Activated T-helper 1 cell treated with anti-CD3 and anti-CD28 coated beads, Interleukin-12 subunit alpha, Interleukin-12 subunit beta, Interleukin-2, Interleukin-4 antibody, amounts not matched to agents 30 ng/mL and 10 ng/mL and 1 ng/mL, durations not matched to agents 14 hours and 24 hours and 36 hours (primary cell): ENCODE measurements around the gene GLTPD2. TPM values are rescaled to one million over a fixed set of nuclear protein-coding genes. Genes with fewer than 3 reads are reported as not detected.

Source experiments
- DNase-seq: peaks from one replicate; pipeline ENCODE4 v3.0.0; 2021; ENCODE audit warnings: low spot score
- H3K27ac Mint-ChIP-seq: one replicate; pipeline ENCODE4 v1.8.0; 2021; ENCODE audit warnings: mild to moderate bottlenecking, mixed read lengths
- H3K27me3 Mint-ChIP-seq: one replicate; pipeline ENCODE4 v1.8.0; 2022; ENCODE audit warnings: mild to moderate bottlenecking, moderate library complexity, mixed read lengths; ENCODE audit not compliant: insufficient read depth
- H3K36me3 Mint-ChIP-seq: one replicate; pipeline ENCODE4 v1.8.0; 2021; ENCODE audit warnings: low read depth, mixed read lengths
- H3K4me1 Mint-ChIP-seq: one replicate; pipeline ENCODE4 v1.8.0; 2021; ENCODE audit warnings: low read depth, mixed read lengths
- H3K4me3 Mint-ChIP-seq: one replicate; pipeline ENCODE4 v1.8.0; 2021; ENCODE audit warnings: mild to moderate bottlenecking, moderate library complexity, mixed read lengths
- H3K9me3 Mint-ChIP-seq: one replicate; pipeline ENCODE4 v1.8.0; 2021; ENCODE audit warnings: mixed read lengths
- intact Hi-C: fragments of 100-400 bp; cut with micrococcal nuclease; formaldehyde crosslinking; loops from one replicate; pipeline ENCODE4 v1.15.1; 2024
- total RNA-seq: library from RNA; stranded (reverse); gene quantifications from 2 replicates; pipeline ENCODE4 v1.2.3, GENCODE V29; 2022

The GLTPD2 gene
- total RNA-seq, 1 donor from 2014 or later, result not detected

DNA sequence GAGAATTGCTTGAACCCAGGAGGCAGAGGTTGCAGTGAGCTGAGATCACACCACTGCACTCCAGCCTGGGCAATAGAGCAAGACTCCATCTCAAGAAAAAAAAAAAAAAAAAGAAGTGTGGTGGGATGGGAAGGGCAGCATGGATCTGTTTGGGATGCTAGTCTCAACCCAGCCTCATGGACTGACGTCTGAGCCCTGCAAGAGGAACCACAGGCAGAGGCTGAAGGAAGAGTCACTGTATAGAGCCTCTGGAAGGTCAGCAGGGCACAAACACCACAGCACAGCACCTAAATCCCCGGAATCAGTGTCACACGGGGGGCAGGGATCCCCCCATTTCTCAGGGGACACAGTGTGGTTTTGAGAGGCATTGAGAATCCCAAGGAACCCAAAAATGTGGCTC, 38.2 kb upstream of the GLTPD2 start:
- Mint-ChIP-seq H3K36me3 (no peaks in the 10 kb centered on the region), H3K9me3 (no peaks in the 10 kb centered on the region), H3K4me3 (no peak overlapping the region), H3K27ac (no peak overlapping the region), H3K4me1 (peaks cover 21% of the 10 kb centered on the region), H3K27me3 (peaks cover 17% of the 10 kb centered on the region)
- no peak for DNase-seq
- intact Hi-C loops, result no loop called here

- no peak overlapping the region for H3K27ac Mint-ChIP-seq
- no peak for DNase-seq
- no peaks in the 10 kb centered on the region for H3K36me3 Mint-ChIP-seq
- H3K4me3 Mint-ChIP-seq, result no peak overlapping the region
- peaks cover 16% of the 10 kb centered on the region for H3K4me1 Mint-ChIP-seq
- intact Hi-C loops, result no loop called here
- H3K27me3 Mint-ChIP-seq, result peaks cover 17% of the 10 kb centered on the region
- no peaks in the 10 kb centered on the region for H3K9me3 Mint-ChIP-seq
Observed at GRCh38 chr17:4751932-4752331, 36.8 kb upstream of the GLTPD2 start.

- H3K4me3 Mint-ChIP-seq, result no peak overlapping the region
- peaks cover 6% of the 10 kb centered on the region for H3K4me1 Mint-ChIP-seq
- H3K9me3 Mint-ChIP-seq, result no peaks in the 10 kb centered on the region
- no peak for DNase-seq
- peaks cover 26% of the 10 kb centered on the region for H3K27me3 Mint-ChIP-seq
- no peaks in the 10 kb centered on the region for H3K36me3 Mint-ChIP-seq
- no peak overlapping the region for H3K27ac Mint-ChIP-seq
- intact Hi-C loops, result no loop called here
Observed at GRCh38 chr17:4753392-4753791, 35.4 kb upstream of the GLTPD2 start.

- no peak overlapping the region for H3K27ac Mint-ChIP-seq
- peaks cover 13% of the 10 kb centered on the region for H3K27me3 Mint-ChIP-seq
- H3K4me3 Mint-ChIP-seq, result no peak overlapping the region
- DNase-seq, result no peak
- H3K9me3 Mint-ChIP-seq, result no peaks in the 10 kb centered on the region
- H3K36me3 Mint-ChIP-seq, result no peaks in the 10 kb centered on the region
- intact Hi-C loops, result no loop called here
- H3K4me1 Mint-ChIP-seq, result no peaks in the 10 kb centered on the region
Observed at GRCh38 chr17:4759776-4760236, 29.0 kb upstream of the GLTPD2 start.

- intact Hi-C loops, result no loop called here
- Mint-ChIP-seq H3K9me3 (no peaks in the 10 kb centered on the region), H3K36me3 (no peaks in the 10 kb centered on the region), H3K27ac (no peak overlapping the region), H3K4me3 (no peak overlapping the region), H3K4me1 (no peaks in the 10 kb centered on the region), H3K27me3 (peaks cover 4% of the 10 kb centered on the region)
- DNase-seq, result no peak
Observed at GRCh38 chr17:4764595-4764994, 24.2 kb upstream of the GLTPD2 start.

- H3K4me3 Mint-ChIP-seq, result no peak overlapping the region
- no peak overlapping the region for H3K27ac Mint-ChIP-seq
- no peak for DNase-seq
- H3K9me3 Mint-ChIP-seq, result no peaks in the 10 kb centered on the region
- peaks cover 7% of the 10 kb centered on the region for H3K27me3 Mint-ChIP-seq
- intact Hi-C loops, result no loop called here
- H3K4me1 Mint-ChIP-seq, result peaks cover 5% of the 10 kb centered on the region
- no peaks in the 10 kb centered on the region for H3K36me3 Mint-ChIP-seq
Observed at GRCh38 chr17:4766201-4766600, 22.6 kb upstream of the GLTPD2 start.

DNA sequence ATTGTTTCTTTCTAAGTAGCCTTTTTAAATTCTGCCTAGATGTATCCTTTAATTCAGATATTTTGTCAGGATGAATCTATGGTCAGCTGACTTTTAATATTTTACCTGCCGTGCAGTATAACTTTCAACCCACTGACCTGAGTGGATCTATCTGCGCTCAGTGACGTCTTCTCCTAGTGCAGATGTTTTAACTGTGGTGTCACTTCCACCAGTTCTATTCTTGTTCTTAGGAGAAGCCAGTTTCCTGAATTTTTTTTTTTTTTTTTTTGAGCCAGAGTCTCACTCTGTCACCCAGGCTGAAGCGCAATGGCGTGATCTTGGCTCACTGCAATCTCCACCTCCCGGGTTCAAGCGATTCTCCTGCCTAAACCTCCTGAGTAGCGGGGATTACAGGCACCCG, 22.0 kb upstream of the GLTPD2 start:
- no peaks in the 10 kb centered on the region for H3K9me3 Mint-ChIP-seq
- H3K4me1 Mint-ChIP-seq, result peaks cover 10% of the 10 kb centered on the region
- no peak for DNase-seq

DNA sequence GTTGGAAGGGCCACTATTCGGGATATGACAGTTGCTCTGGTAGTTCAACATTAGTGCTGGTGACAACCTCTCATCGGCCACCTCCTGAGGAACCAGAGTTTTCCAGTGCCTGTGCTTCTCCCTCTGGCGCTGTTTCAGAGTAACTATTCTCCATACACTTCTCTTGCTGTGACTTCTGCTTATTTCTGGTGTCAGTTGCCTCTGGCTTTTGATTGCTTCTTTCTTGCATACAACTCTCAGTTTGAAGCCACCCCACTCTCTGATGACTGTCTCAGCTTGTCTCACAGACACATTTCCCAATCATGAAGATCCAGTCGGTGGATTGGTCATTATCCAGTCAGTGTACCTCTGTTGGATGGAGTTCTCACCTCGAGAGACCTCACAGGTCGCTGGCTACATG, 20.5 kb upstream of the GLTPD2 start:
- DNase-seq, result no peak
- no peaks in the 10 kb centered on the region for H3K9me3 Mint-ChIP-seq
- peaks cover 15% of the 10 kb centered on the region for H3K27me3 Mint-ChIP-seq
- peaks cover 13% of the 10 kb centered on the region for H3K4me1 Mint-ChIP-seq
- no peaks in the 10 kb centered on the region for H3K36me3 Mint-ChIP-seq
- H3K27ac Mint-ChIP-seq, result no peak overlapping the region
- H3K4me3 Mint-ChIP-seq, result no peak overlapping the region
- intact Hi-C loops, result no loop called here

More for the DNA sequence above, 22.0 kb upstream of the GLTPD2 start:
- intact Hi-C loops, result no loop called here
- Mint-ChIP-seq H3K36me3 (no peaks in the 10 kb centered on the region), H3K27ac (no peak overlapping the region), H3K4me3 (no peak overlapping the region), H3K27me3 (peaks cover 11% of the 10 kb centered on the region)

GRCh38 chr17:4769628-4770027, 19.1 kb upstream of the GLTPD2 start:
- H3K4me1 Mint-ChIP-seq, result peaks cover 13% of the 10 kb centered on the region
- H3K36me3 Mint-ChIP-seq, result no peaks in the 10 kb centered on the region
- no peak overlapping the region for H3K27ac Mint-ChIP-seq

DNA sequence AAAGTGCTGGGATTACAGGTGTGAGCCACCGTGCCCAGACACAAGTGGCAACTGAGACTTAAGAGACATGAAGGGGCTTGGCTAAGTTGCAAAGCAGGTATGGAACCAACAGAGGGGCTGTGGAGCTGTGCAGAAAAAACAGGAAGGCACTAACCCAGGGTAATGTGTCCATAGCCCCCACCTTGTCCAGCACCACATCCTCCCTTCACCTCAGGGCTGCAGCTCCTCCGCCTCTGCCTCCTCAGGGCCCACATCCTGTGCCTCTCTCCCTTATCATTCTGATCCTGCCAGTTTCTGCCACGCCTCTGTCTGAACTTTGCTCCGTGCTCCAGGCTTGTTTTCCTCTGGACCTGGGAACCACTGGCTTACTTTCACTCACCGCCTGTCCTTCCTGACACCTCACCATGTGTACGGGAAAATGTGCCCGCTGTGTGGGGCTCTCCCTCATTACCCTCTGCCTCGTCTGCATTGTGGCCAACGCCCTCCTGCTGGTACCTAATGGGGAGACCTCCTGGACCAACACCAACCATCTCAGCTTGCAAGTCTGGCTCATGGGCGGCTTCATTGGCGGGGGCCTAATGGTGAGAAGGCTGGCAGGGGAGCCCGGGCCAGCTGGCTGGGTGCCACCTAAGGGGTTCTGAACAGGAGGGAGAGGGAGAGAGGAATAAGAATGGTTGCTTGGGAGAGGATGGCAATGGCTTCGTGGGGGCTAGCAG, 17.1 kb upstream of the GLTPD2 start, which contains the start of gene TM4SF5:
TM4SF5 (plus strand) TSS at position 368 of the 716 bp plus-strand sequence; CDS start at position 405, 37 bp downstream.
- Mint-ChIP-seq H3K36me3 (no peaks in the 10 kb centered on the region), H3K9me3 (no peaks in the 10 kb centered on the region), H3K4me3 (no peak within 1 kb of the TSS), H3K4me1 (peaks cover 13% of the 10 kb centered on the region), H3K27ac (no peak within 1 kb of the TSS), H3K27me3 (peaks cover 25% of the 10 kb centered on the region)
- intact Hi-C loops, result no loop called here
- DNase-seq, result no peak

More at GRCh38 chr17:4769628-4770027, 19.1 kb upstream of the GLTPD2 start:
- Mint-ChIP-seq H3K4me3 (no peak overlapping the region), H3K27me3 (peaks cover 25% of the 10 kb centered on the region), H3K9me3 (no peaks in the 10 kb centered on the region)
- DNase-seq, result no peak
- intact Hi-C loops, result no loop called here

- no peak for DNase-seq
- intact Hi-C loops, result no loop called here
- Mint-ChIP-seq H3K36me3 (no peaks in the 10 kb centered on the region), H3K9me3 (no peaks in the 10 kb centered on the region), H3K27ac (no peak overlapping the region), H3K4me3 (no peak overlapping the region), H3K27me3 (peaks cover 28% of the 10 kb centered on the region), H3K4me1 (peaks cover 13% of the 10 kb centered on the region)
Observed at GRCh38 chr17:4772235-4772613, 16.5 kb upstream of the GLTPD2 start.

DNA sequence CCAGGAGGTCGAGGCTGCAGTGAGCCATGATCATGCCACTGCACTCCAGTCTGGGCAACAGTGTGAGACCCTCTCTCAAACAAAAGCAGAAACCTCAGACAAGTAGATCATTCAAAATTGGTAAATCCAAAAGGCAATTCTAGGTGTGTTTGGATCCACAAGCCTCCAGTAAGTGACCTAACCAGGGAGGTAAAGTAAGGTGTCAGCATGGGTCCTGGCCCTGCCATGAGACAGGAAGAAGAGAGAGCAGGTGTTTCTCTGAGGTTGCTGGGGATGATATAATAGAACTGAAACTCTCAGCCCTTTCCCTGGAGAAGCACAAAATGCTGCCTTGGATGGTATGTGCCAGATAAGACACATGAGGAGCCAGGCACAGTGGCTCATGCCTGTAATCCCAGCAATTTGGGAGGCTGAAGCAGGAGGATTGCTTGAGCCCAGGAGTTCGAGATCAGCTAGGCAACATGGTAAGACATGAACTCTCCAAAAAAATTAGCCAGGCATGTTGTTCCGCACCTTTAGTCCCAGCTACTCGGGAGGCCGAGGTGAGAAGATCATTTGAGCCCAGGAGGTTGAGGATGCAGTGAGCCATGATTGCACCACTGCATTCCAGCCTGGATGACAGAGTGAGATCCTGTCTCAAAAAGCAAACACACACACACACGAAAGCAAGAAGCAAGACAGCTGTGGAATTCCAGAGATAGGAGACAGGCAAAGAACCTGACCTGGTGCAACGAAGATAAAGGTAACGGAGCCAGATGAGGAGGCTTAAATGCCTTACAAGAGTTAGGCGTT, 10.6 kb upstream of the GLTPD2 start:
- no peaks in the 10 kb centered on the region for H3K9me3 Mint-ChIP-seq
- no peaks in the 10 kb centered on the region for H3K36me3 Mint-ChIP-seq
- DNase-seq, result no peak
- peaks cover 33% of the 10 kb centered on the region for H3K27me3 Mint-ChIP-seq
- intact Hi-C loops, result no loop called here
- H3K4me3 Mint-ChIP-seq, result no peak overlapping the region
- no peak overlapping the region for H3K27ac Mint-ChIP-seq
- H3K4me1 Mint-ChIP-seq, result peaks cover 7% of the 10 kb centered on the region

DNA sequence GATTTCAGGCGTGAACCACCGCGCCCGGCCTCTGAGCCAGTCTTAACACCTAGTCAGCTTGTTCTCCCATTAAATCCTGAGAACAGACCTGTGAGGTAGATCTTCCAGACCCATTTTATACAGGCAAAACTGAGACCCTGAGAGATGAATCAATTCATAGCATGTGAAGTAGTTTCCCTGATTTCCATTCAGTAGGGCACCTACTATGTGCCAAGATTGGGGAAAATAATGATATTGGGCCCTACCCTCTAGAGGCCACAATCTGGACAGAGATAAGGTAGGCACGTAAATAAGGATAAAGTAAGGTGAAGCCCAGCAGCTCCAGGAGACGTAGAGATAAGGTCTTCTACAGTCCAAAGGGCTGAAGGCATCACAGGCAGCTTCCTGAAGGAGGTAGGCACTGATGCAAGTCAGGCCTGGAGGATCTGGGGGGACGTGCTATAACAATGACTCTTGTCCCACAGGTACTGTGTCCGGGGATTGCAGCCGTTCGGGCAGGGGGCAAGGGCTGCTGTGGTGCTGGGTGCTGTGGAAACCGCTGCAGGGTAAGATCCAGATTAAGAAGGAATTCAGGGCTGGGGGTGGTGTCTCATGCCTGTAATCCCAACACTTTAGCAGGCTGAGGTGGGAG, 8.3 kb upstream of the GLTPD2 start:
- no peak overlapping the region for H3K4me3 Mint-ChIP-seq
- DNase-seq, result no peak
- peaks cover 9% of the 10 kb centered on the region for H3K4me1 Mint-ChIP-seq
- no peak overlapping the region for H3K27ac Mint-ChIP-seq
- H3K27me3 Mint-ChIP-seq, result peaks cover 42% of the 10 kb centered on the region
- no peaks in the 10 kb centered on the region for H3K36me3 Mint-ChIP-seq
- H3K9me3 Mint-ChIP-seq, result no peaks in the 10 kb centered on the region
- intact Hi-C loops, result no loop called here
